HG02678 (cell line): ENCODE measurements around the gene CD248.
"Not testable (repeated sequence)": the region's sequence is repeated elsewhere in the genome, so short reads cannot be mapped to it uniquely, and the experiment has no call there.

Source experiments
- ATAC-seq: cut with Tn5 transposase; IDR thresholded peaks from one replicate; pipeline ENCODE4 v1.9.1; 2021; ENCODE audit warnings: mild to moderate bottlenecking, moderate library complexity; ENCODE audit not compliant: unreplicated experiment

The CD248 gene

GRCh38 chr11:66329165-66329673 is 12.4 kb upstream of the CD248 start:
- no peak for ATAC-seq

GRCh38 chr11:66328302-66329144 is 11.7 kb upstream of the CD248 start:
- peak; percentile 64 for ATAC-seq

- ATAC-seq: peak; percentile 12
These were observed 11.1 kb upstream of the CD248 start for GRCh38 chr11:66328031-66328301.

- ATAC-seq: no peak
These were observed 10.6 kb upstream of the CD248 start for GRCh38 chr11:66327171-66328030.

- ATAC-seq: no peak
These were observed 9.6 kb upstream of the CD248 start for GRCh38 chr11:66326261-66327111.

GRCh38 chr11:66325263-66325671 is 8.4 kb upstream of the CD248 start:
- ATAC-seq: no peak

- ATAC-seq: no peak
These were observed 7.8 kb upstream of the CD248 start for GRCh38 chr11:66324664-66325063.

GRCh38 chr11:66323684-66324083 is 6.8 kb upstream of the CD248 start:
- ATAC-seq: no peak

- no peak for ATAC-seq
These were observed 6.0 kb upstream of the CD248 start for GRCh38 chr11:66322732-66323427.

- no peak for ATAC-seq
These were observed 4.8 kb upstream of the CD248 start for GRCh38 chr11:66321606-66322005.

GRCh38 chr11:66320748-66321147 is 3.9 kb upstream of the CD248 start:
- ATAC-seq: not testable (repeated sequence)

- ATAC-seq: not testable (repeated sequence)
These were observed 3.4 kb upstream of the CD248 start for GRCh38 chr11:66320289-66320688.

- no peak for ATAC-seq
These were observed 1.7 kb upstream of the CD248 start for GRCh38 chr11:66318600-66318970.

- ATAC-seq: no peak
These were observed 1.1 kb upstream of the CD248 start for GRCh38 chr11:66317723-66318599.

GRCh38 chr11:66317322-66317722 is 478 bp upstream of the CD248 start:
- ATAC-seq: no peak

GRCh38 chr11:66315921-66316811 is 678 bp downstream of the CD248 start:
- ATAC-seq: no peak

GRCh38 chr11:66315498-66315885 is 1.4 kb downstream of the CD248 start:
- no peak for ATAC-seq
